HEK293 (cell line): ENCODE results near the gene GDAP2.
A peak's percentile ranks its signal among the peaks of the same experiment; 100 is the strongest.

ENCODE experiments used
- EGR2 ChIP-seq: fragments of 450-650 bp; formaldehyde crosslinking; IDR thresholded peaks from 2 replicates; pipeline ENCODE4 v1.5.1; 2016; ENCODE audit warnings: low read depth, missing biosample characterization, missing genetic modification characterization
- HOXA7 ChIP-seq: sonication (generic); formaldehyde crosslinking; IDR thresholded peaks from 2 replicates; pipeline ENCODE4 v1.8.1; 2022; ENCODE audit warnings: missing genetic modification reagents, borderline replicate concordance
- KLF16 ChIP-seq: fragments of 450-650 bp; formaldehyde crosslinking; IDR thresholded peaks from 2 replicates; pipeline ENCODE4 v1.5.1; 2017; ENCODE audit warnings: missing biosample characterization, missing genetic modification characterization
- MZF1 ChIP-seq: fragments of 450-650 bp; formaldehyde crosslinking; IDR thresholded peaks from 2 replicates; pipeline ENCODE4 v1.5.1; 2017; ENCODE audit warnings: missing biosample characterization, missing genetic modification characterization, borderline replicate concordance
- OSR2 ChIP-seq: fragments of 450-650 bp; formaldehyde crosslinking; IDR thresholded peaks from 2 replicates; pipeline ENCODE4 v1.5.1; 2016; ENCODE audit warnings: missing biosample characterization, missing genetic modification characterization
- PRDM10 ChIP-seq: fragments of 450-650 bp; formaldehyde crosslinking; IDR thresholded peaks from 2 replicates; pipeline ENCODE4 v1.5.1; 2016; ENCODE audit warnings: missing biosample characterization, missing genetic modification characterization
- SP2 ChIP-seq: fragments of 450-650 bp; formaldehyde crosslinking; IDR thresholded peaks from 2 replicates; pipeline ENCODE4 v1.5.1; 2016; ENCODE audit warnings: missing biosample characterization, missing genetic modification characterization
- ZNF140 ChIP-seq: fragments of 450-650 bp; formaldehyde crosslinking; IDR thresholded peaks from 2 replicates; pipeline ENCODE4 v1.5.1; 2016; ENCODE audit warnings: missing biosample characterization, missing genetic modification characterization
- ZNF146 ChIP-seq: fragments of 450-650 bp; formaldehyde crosslinking; IDR thresholded peaks from 2 replicates; pipeline ENCODE4 v1.5.1; 2016; ENCODE audit warnings: missing biosample characterization, missing genetic modification characterization
- ZNF202 ChIP-seq: fragments of 450-650 bp; formaldehyde crosslinking; IDR thresholded peaks from 2 replicates; pipeline ENCODE4 v1.5.1; 2016; ENCODE audit warnings: missing biosample characterization, missing genetic modification characterization, borderline replicate concordance
- ZNF23 ChIP-seq: fragments of 450-650 bp; formaldehyde crosslinking; IDR thresholded peaks from 2 replicates; pipeline ENCODE4 v1.5.1; 2016; ENCODE audit warnings: missing biosample characterization, missing genetic modification characterization, borderline replicate concordance
- ZNF311 ChIP-seq: fragments of 450-650 bp; formaldehyde crosslinking; IDR thresholded peaks from 2 replicates; pipeline ENCODE4 v1.5.1; 2017; ENCODE audit warnings: missing biosample characterization, missing genetic modification characterization, borderline replicate concordance
- ZNF366 ChIP-seq: fragments of 450-650 bp; formaldehyde crosslinking; conservative IDR thresholded peaks from 2 replicates; pipeline ENCODE4 v1.5.1; 2016; ENCODE audit warnings: missing biosample characterization, missing genetic modification characterization
- ZNF37A ChIP-seq: fragments of 450-650 bp; IDR thresholded peaks from 2 replicates; pipeline ENCODE4 v1.5.1; 2018; ENCODE audit warnings: missing biosample characterization, missing genetic modification characterization
- ZNF426 ChIP-seq: fragments of 450-650 bp; formaldehyde crosslinking; IDR thresholded peaks from 2 replicates; pipeline ENCODE4 v1.5.1; 2017; ENCODE audit warnings: missing biosample characterization, missing genetic modification characterization, mild to moderate bottlenecking, inconsistent platforms, moderate library complexity
- ZNF521 ChIP-seq: fragments of 450-650 bp; formaldehyde crosslinking; IDR thresholded peaks from 2 replicates; pipeline ENCODE4 v1.5.1; 2017; ENCODE audit warnings: missing biosample characterization, mild to moderate bottlenecking, missing genetic modification characterization
- ZNF623 ChIP-seq: fragments of 450-650 bp; formaldehyde crosslinking; IDR thresholded peaks from 2 replicates; pipeline ENCODE4 v1.5.1; 2016; ENCODE audit warnings: missing biosample characterization, missing genetic modification characterization
- ZNF639 ChIP-seq: fragments of 450-650 bp; formaldehyde crosslinking; IDR thresholded peaks from 2 replicates; pipeline ENCODE4 v1.5.1; 2016; ENCODE audit warnings: missing biosample characterization, missing genetic modification characterization
- ZNF692 ChIP-seq: fragments of 450-650 bp; formaldehyde crosslinking; IDR thresholded peaks from 2 replicates; pipeline ENCODE4 v1.5.1; 2016; ENCODE audit warnings: missing biosample characterization, missing genetic modification characterization
- ZNF792 ChIP-seq: fragments of 450-650 bp; formaldehyde crosslinking; IDR thresholded peaks from 2 replicates; pipeline ENCODE4 v1.5.1; 2016; ENCODE audit warnings: missing biosample characterization, missing genetic modification characterization
- TF ChIP-seq, protein P1 (sequence below): fragments of 450-650 bp; formaldehyde crosslinking; IDR thresholded peaks from 2 replicates; pipeline ENCODE4 v1.5.1; 2016; ENCODE audit warnings: missing biosample characterization, missing genetic modification characterization
- TF ChIP-seq, protein P2 (sequence below): fragments of 450-650 bp; formaldehyde crosslinking; IDR thresholded peaks from 2 replicates; pipeline ENCODE4 v1.5.1; 2017; ENCODE audit warnings: missing biosample characterization, missing genetic modification characterization
- TF ChIP-seq, protein P3 (sequence below): fragments of 450-650 bp; formaldehyde crosslinking; IDR thresholded peaks from 2 replicates; pipeline ENCODE4 v1.5.1; 2016; ENCODE audit warnings: missing biosample characterization, missing genetic modification characterization
- TF ChIP-seq, protein P4 (sequence below): fragments of 450-650 bp; formaldehyde crosslinking; IDR thresholded peaks from 2 replicates; pipeline ENCODE4 v1.5.1; 2016; ENCODE audit warnings: missing biosample characterization, missing genetic modification characterization
- TF ChIP-seq, protein P5 (sequence below): fragments of 450-650 bp; IDR thresholded peaks from 2 replicates; pipeline ENCODE4 v1.5.1; 2018; ENCODE audit warnings: missing biosample characterization, missing genetic modification characterization

GDAP2 gene

DNA sequence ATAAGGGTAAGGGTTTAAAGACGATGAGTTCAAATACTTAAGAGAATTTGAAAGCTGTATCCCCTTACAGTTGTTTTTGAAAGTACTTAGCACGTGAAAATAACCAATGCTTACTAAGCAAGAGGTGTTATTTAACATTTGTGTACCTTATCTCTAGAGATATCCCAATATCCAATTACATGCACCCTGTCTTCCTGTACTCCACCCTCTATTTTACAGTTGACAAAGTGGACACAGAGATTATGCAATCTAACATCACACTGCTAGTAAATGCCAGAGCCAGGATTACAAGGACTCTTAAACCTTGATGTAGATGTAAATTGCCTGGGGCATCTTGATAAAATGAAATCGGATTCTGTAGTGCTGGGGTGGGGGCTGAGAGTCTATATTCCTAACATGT is 72.0 kb downstream of the GDAP2 start (continued):
- TF ChIP-seq, protein P1, sequence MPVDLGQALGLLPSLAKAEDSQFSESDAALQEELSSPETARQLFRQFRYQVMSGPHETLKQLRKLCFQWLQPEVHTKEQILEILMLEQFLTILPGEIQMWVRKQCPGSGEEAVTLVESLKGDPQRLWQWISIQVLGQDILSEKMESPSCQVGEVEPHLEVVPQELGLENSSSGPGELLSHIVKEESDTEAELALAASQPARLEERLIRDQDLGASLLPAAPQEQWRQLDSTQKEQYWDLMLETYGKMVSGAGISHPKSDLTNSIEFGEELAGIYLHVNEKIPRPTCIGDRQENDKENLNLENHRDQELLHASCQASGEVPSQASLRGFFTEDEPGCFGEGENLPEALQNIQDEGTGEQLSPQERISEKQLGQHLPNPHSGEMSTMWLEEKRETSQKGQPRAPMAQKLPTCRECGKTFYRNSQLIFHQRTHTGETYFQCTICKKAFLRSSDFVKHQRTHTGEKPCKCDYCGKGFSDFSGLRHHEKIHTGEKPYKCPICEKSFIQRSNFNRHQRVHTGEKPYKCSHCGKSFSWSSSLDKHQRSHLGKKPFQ (tag by site-specific recombination) = peak; percentile 74; the same call in 1 of the 2 replicates
- TF ChIP-seq PRDM10 (tag by site-specific recombination) (peak; percentile 47), ZNF366 (tag by site-specific recombination) (peak; percentile 71), ZNF792 (no peak), HOXA7 (CRISPR knock-in tag) (no peak), OSR2 (tag by site-specific recombination) (peak; percentile 76), ZNF140 (tag by site-specific recombination) (no peak), ZNF692 (tag by site-specific recombination) (peak; percentile 88), ZNF37A (tag by site-specific recombination) (no peak), ZNF623 (tag by site-specific recombination) (no peak), KLF16 (tag by site-specific recombination) (peak; percentile 77), ZNF311 (tag by site-specific recombination) (no peak), EGR2 (tag by site-specific recombination) (no peak), ZNF23 (no peak), ZNF521 (tag by site-specific recombination) (no peak), ZNF202 (tag by site-specific recombination) (no peak), MZF1 (tag by site-specific recombination) (peak; percentile 53; the same call in 1 of the 2 replicates), ZNF426 (tag by site-specific recombination) (no peak), SP2 (tag by site-specific recombination) (no peak), ZNF639 (tag by site-specific recombination) (no peak), ZNF146 (tag by site-specific recombination) (no peak)
- TF ChIP-seq, protein P2, sequence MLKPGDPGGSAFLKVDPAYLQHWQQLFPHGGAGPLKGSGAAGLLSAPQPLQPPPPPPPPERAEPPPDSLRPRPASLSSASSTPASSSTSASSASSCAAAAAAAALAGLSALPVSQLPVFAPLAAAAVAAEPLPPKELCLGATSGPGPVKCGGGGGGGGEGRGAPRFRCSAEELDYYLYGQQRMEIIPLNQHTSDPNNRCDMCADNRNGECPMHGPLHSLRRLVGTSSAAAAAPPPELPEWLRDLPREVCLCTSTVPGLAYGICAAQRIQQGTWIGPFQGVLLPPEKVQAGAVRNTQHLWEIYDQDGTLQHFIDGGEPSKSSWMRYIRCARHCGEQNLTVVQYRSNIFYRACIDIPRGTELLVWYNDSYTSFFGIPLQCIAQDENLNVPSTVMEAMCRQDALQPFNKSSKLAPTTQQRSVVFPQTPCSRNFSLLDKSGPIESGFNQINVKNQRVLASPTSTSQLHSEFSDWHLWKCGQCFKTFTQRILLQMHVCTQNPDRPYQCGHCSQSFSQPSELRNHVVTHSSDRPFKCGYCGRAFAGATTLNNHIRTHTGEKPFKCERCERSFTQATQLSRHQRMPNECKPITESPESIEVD (tag by site-specific recombination) = peak; percentile 83
- TF ChIP-seq, protein P3, sequence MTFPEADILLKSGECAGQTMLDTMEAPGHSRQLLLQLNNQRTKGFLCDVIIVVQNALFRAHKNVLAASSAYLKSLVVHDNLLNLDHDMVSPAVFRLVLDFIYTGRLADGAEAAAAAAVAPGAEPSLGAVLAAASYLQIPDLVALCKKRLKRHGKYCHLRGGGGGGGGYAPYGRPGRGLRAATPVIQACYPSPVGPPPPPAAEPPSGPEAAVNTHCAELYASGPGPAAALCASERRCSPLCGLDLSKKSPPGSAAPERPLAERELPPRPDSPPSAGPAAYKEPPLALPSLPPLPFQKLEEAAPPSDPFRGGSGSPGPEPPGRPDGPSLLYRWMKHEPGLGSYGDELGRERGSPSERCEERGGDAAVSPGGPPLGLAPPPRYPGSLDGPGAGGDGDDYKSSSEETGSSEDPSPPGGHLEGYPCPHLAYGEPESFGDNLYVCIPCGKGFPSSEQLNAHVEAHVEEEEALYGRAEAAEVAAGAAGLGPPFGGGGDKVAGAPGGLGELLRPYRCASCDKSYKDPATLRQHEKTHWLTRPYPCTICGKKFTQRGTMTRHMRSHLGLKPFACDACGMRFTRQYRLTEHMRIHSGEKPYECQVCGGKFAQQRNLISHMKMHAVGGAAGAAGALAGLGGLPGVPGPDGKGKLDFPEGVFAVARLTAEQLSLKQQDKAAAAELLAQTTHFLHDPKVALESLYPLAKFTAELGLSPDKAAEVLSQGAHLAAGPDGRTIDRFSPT (tag by site-specific recombination) = no peak
- TF ChIP-seq, protein P4, sequence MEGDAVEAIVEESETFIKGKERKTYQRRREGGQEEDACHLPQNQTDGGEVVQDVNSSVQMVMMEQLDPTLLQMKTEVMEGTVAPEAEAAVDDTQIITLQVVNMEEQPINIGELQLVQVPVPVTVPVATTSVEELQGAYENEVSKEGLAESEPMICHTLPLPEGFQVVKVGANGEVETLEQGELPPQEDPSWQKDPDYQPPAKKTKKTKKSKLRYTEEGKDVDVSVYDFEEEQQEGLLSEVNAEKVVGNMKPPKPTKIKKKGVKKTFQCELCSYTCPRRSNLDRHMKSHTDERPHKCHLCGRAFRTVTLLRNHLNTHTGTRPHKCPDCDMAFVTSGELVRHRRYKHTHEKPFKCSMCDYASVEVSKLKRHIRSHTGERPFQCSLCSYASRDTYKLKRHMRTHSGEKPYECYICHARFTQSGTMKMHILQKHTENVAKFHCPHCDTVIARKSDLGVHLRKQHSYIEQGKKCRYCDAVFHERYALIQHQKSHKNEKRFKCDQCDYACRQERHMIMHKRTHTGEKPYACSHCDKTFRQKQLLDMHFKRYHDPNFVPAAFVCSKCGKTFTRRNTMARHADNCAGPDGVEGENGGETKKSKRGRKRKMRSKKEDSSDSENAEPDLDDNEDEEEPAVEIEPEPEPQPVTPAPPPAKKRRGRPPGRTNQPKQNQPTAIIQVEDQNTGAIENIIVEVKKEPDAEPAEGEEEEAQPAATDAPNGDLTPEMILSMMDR (tag by site-specific recombination) = no peak
- TF ChIP-seq, protein P5, sequence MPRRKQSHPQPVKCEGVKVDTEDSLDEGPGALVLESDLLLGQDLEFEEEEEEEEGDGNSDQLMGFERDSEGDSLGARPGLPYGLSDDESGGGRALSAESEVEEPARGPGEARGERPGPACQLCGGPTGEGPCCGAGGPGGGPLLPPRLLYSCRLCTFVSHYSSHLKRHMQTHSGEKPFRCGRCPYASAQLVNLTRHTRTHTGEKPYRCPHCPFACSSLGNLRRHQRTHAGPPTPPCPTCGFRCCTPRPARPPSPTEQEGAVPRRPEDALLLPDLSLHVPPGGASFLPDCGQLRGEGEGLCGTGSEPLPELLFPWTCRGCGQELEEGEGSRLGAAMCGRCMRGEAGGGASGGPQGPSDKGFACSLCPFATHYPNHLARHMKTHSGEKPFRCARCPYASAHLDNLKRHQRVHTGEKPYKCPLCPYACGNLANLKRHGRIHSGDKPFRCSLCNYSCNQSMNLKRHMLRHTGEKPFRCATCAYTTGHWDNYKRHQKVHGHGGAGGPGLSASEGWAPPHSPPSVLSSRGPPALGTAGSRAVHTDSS = no peak
